GM18870 (cell line): ENCODE results near the gene TRMT1.

Experiments
- ATAC-seq: cut with Tn5 transposase; IDR thresholded peaks from one replicate; pipeline ENCODE4 v1.9.1; 2021; ENCODE audit warnings: moderate library complexity; ENCODE audit not compliant: unreplicated experiment

Gene TRMT1

GRCh38 chr19:13103581-13104359 is 12.8 kb downstream of the TRMT1 start:
- no peak for ATAC-seq

- no peak for ATAC-seq
Measured at GRCh38 chr19:13102666-13103580, 13.6 kb downstream of the TRMT1 start, which contains the start of gene LYL1. Gene LYL1, minus strand, starts transcription at chr19:13102858. Its CDS starts 1,687 bp downstream, at chr19:13101171.

GRCh38 chr19:13102416-13102665 is 14.2 kb downstream of the TRMT1 start:
- no peak for ATAC-seq

- ATAC-seq = no peak
Measured at GRCh38 chr19:13101590-13102415, 14.7 kb downstream of the TRMT1 start.

- no peak for ATAC-seq
Measured at GRCh38 chr19:13100841-13101589, 15.5 kb downstream of the TRMT1 start.

- no peak for ATAC-seq
Measured at GRCh38 chr19:13100031-13100588, 16.4 kb downstream of the TRMT1 start.

- ATAC-seq = no peak
Measured at GRCh38 chr19:13099073-13099999, 17.2 kb downstream of the TRMT1 start.

- no peak for ATAC-seq
Measured at GRCh38 chr19:13098277-13099072, 18.1 kb downstream of the TRMT1 start.

- no peak for ATAC-seq
Measured at GRCh38 chr19:13097463-13098258, 18.9 kb downstream of the TRMT1 start.

GRCh38 chr19:13097033-13097462 is 19.5 kb downstream of the TRMT1 start:
- ATAC-seq = no peak

- ATAC-seq = no peak
Measured at GRCh38 chr19:13095934-13096927, 20.3 kb downstream of the TRMT1 start.

- ATAC-seq = no peak
Measured at GRCh38 chr19:13095393-13095784, 21.2 kb downstream of the TRMT1 start.

GRCh38 chr19:13094771-13095392 is 21.7 kb downstream of the TRMT1 start:
- ATAC-seq = no peak

- ATAC-seq = no peak
Measured at GRCh38 chr19:13094106-13094504, 22.4 kb downstream of the TRMT1 start.

GRCh38 chr19:13093407-13094105 is 23.0 kb downstream of the TRMT1 start:
- ATAC-seq = no peak
